GM21360 (cell line): ENCODE results near the gene LHFPL6.
"Not testable (repeated sequence)": the region's sequence is repeated elsewhere in the genome, so short reads cannot be mapped to it uniquely, and the experiment has no call there.

Experiments
- ATAC-seq: cut with Tn5 transposase; IDR thresholded peaks from one replicate; pipeline ENCODE4 v1.9.1; 2021; ENCODE audit warnings: mild to moderate bottlenecking, moderate library complexity; ENCODE audit not compliant: unreplicated experiment

LHFPL6 gene

DNA sequence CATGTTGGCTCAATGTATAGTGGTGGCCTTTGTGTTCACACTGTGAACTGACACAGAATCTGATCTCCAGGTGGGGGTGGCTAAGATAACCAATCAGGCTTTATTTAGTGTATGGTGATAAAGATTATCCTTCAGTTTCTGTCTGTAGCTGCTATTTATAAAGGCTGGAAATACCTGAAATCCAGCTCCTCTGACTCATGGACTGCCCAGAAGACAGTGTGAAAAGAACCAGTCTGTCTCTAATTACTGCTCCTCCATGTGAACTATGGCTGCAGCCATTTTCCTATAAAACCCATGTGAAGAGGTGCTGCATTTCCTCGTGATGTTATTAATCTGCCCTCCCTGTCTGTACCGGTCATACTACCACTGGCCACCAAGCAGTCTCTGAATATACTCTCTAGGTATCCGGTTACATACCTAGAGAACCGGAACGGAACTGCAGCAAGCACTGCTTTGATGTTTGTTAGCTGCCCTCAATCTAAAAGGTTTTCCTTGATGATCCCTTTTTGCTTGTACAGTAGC lies 238.0 kb downstream of the LHFPL6 start:
- no peak for ATAC-seq

DNA sequence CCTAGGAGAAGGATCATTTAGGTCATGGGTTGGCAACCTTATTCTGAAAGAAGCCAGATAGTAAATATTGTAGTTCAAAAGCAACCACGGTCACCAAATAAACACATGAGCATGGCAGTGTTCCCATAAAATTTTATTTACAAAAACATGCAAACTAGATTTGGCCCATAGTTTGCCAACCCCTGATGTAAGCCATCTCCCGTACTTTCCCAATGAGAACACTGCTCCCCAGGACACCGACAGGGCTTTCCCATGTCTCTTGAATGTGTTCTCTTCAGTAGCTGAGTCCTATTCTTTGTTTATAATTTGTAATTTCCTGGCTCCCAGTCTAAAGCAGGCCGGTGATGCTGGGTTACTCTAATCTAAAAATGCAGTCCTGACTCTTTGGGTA lies 239.6 kb downstream of the LHFPL6 start:
- no peak for ATAC-seq

GRCh38 chr13:39362652-39363381 lies 240.2 kb downstream of the LHFPL6 start:
- ATAC-seq = no peak

GRCh38 chr13:39353988-39354387 lies 249.0 kb downstream of the LHFPL6 start:
- ATAC-seq = no peak

DNA sequence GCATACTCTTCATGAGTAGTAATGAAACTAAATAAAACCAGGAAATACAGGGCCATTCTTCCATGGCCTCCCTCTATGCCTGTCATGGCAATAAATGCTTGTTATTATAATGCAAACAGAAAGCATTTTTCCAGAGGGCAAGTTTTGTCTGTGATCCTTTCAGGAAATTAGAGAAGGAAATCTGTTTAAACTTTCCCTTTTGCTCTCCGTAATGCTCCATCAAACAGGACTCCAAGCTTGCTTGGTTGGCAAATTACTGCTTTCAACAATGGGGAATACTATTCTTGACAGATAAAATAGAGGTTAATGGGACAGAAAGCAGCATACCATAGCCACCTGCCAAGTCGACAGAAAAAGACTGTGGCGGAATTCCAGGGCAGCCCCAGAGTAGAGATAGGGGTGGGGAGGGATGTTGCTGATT lies 252.5 kb downstream of the LHFPL6 start:
- ATAC-seq = no peak

DNA sequence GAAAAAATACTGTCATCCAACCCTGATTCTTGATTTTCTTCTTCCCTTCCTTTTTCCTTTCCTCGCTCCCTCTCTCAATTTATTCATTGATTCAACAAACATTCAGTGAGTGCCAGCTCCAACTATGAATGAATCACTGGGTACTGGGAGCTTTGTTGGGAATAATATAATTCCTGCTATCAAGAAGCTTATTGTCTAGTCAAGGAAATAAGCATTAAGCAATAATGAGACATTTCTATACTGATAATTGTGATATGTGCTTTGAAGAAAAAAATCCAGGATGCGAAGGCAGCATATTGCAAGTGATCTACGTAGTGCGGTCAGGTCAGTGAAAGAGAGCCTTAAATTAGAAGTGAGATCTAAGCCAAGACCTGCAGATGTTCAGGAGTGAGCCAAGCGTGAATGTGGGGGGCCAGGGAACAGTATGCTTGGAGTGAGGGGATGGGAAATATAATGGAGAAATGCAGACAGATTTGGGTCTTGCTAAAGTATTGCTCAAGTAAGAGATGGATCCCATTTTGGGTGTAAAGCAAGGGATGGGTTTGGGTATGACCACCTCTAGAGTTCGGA lies 253.5 kb downstream of the LHFPL6 start:
- ATAC-seq = no peak

GRCh38 chr13:39347926-39348901 lies 254.8 kb downstream of the LHFPL6 start:
- ATAC-seq = no peak

DNA sequence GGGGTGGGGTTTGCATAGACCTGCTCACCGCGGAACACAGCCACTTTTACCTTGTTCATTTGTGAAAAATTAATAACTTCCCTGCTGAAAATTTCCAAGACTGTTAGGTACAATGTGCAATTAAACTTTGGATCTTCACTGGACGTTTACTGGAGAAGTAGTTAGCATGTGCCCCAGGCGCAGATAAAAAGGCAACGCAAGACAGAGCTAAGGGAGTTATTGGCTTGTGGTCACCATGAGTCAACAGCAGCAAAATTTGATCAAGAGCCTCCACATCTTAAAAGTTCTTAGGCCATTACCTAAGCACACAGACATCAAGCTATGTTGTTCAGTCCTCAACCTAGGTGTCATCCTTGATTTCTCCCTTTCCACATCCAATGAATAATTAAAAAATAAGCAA lies 257.0 kb downstream of the LHFPL6 start:
- ATAC-seq = no peak

DNA sequence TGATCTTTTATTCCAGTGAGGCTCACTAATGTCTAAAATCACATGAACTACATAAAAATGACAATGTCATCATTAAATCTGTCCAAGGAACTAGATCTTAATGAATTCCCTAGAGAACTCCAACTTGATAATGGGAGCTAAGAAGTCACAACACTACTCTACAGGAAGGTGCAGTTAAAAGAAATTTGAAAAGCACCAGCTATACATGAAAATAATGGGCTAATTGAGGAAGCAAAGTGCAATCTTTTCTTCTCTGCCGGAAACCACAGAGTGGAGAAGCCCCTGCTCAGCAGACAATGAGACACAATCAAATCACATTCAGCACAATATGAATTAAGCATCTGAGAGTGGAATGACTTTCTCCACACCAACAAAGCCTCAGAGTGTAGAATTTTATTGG lies 261.7 kb downstream of the LHFPL6 start:
- ATAC-seq = no peak

GRCh38 chr13:39338114-39338513 lies 264.9 kb downstream of the LHFPL6 start:
- ATAC-seq = not testable (repeated sequence)

DNA sequence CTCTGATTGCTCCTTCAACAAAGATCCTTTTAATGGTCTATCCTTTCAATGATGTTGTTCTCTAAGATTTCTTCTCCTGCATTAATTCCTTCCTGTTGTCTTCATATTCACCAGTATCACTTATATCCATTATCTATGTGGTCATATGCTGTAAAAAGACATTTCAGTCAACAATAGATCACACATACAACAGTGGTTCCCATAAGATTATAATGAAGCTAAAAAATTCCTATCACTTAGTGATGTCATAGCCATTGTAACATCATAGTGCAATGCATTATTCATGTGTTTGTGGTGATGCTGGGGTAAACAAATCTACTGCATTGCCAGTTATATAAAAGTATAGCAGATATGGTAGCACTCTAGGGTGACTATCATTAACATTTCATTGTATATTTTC lies 266.1 kb downstream of the LHFPL6 start:
- no peak for ATAC-seq

GRCh38 chr13:39336207-39336606 lies 266.8 kb downstream of the LHFPL6 start:
- no peak for ATAC-seq

DNA sequence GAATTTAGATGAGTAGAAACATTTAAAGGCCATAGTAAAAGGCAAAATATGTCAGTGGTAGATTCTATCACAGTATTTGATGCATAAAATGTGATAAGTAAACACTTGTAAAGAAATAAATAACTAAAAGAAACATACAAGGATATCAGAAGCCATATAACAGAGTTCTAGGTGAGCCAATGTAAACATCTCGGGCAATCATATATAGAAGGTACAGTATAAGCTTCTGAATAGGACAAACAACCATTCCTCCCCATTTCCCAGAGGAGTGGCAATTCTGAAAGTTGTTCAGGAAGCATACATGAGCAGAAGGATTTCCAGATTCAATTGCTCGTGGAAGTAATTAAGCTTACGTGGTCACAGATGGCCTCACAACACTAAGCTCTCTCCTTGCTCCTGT lies 267.3 kb downstream of the LHFPL6 start:
- no peak for ATAC-seq

DNA sequence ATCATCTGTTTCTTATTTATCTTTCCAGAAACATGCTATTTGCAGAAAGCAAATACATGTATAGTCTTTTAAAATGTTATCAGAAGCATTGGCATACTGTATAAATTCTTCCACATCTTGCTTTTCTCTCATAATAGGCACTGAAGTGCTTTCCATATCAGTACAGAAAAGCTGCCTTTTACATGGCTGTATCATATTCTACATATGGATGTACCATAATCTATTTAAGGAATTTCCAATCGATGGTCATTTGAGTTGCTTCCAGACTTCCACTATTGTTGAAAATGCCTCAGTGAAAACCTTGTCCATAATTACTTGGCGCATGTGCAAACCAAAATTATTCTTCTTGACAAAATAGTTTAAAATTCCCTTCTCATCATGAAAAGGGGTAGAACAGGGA lies 272.5 kb downstream of the LHFPL6 start:
- no peak for ATAC-seq

GRCh38 chr13:39329182-39329639 lies 273.8 kb downstream of the LHFPL6 start:
- no peak for ATAC-seq

DNA sequence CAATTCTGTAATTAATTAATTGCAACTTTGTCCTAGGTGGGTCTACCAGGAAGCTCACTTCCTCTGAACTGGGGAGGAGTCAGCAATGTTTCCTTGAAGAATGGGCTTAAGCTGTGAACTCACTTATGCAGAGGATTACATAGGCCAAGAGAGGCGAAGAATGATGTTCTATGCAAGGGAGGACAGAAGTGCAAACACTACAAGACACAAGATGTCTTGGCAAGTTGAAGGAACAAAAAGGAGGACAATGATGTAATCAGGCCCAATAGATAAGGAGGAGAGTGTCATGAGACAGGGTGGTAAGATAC lies 275.9 kb downstream of the LHFPL6 start:
- ATAC-seq = no peak

DNA sequence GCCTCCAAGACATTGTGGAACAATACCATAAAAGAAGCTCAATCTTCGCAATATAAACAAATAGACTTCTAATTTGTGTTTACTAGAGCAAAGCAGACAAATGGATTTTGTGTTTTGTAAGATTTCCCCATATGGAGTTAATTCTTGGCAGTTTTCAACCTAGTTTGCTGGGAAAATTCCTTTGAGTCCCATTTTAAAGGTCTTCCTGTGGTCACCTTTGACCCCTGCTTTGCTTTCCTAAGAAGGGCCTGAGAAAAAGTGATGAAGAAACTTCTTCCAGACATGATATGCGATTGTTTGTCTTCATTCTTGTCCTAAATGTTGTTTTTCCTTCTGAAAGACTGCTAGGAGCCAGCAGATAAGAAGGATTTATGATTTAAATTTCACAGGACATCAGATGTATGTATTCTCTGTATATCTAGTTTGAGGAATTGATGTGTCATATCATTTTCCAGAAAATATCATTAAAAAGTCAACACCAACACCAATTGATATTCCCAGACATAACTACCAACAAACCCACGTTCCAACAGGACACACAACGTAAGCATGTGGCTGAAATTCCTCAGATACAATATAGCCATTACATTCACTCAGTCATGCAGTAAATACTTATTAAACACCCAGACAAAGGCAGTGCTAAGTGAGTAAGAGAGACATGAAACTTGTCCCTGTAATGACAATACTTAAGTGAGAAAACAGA lies 276.4 kb downstream of the LHFPL6 start:
- ATAC-seq = no peak

DNA sequence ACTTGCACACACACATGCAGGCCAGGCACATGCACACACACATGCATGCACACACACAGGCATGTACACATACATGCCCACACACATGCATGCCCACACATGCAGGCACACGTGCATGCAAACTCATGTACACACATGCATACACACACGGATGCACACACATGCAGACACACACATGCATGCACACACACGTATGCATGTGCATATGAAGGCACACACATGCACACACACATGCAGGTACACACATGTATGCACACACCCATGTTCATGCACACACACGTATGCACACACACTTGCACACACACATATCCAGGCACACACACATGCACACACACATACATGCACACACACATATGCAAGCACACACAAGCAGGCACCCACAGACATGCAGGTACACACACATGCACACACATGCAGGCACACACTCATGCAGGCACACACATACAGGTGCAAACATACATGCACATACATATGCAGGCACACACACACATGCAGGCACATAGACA lies 278.1 kb downstream of the LHFPL6 start:
- no peak for ATAC-seq

DNA sequence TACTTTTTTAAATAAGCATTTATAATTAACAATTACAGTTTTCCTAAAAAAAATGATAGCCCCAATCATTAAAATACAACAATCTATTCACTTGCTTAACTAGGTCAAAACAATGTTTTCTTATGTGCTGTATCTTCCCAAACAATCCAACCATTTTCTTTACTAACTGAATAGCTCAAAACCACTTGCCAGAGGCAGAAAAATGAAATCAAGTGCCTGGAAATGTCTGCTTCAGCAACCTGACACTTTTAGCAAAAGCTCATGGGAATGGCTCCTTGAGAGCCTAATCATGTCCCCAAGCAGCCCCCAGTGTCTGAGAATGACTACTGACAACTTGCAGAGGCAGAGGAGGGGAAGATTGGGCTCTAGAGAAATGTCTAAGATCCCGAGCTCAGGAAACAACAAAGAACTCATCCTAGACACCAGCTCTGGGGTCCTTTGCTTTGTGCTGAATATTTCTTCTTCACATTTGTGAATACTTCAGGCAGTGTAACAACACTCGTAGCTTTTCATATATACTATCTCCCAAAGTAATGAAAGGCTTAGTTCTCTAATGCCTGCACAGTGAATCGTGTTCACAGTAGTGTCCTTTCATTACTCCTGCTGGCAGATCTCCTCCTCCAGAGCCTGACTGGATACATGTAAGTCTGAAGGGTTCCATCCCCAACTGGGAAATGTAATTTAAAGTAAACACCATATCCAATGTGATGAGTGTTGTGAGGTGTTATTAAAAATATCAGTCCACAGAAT lies 280.0 kb downstream of the LHFPL6 start:
- no peak for ATAC-seq

GRCh38 chr13:39321574-39321973 lies 281.4 kb downstream of the LHFPL6 start:
- ATAC-seq = no peak
